ENCODE results near the gene CKM. TPM values are rescaled to one million over a fixed set of nuclear protein-coding genes. Genes with fewer than 3 reads are reported as not detected.

The CKM gene
- total and polyA plus RNA-seq, 2 donors (not counting 1 experiment from before 2014, with no cell fraction given) = not detected

DNA sequence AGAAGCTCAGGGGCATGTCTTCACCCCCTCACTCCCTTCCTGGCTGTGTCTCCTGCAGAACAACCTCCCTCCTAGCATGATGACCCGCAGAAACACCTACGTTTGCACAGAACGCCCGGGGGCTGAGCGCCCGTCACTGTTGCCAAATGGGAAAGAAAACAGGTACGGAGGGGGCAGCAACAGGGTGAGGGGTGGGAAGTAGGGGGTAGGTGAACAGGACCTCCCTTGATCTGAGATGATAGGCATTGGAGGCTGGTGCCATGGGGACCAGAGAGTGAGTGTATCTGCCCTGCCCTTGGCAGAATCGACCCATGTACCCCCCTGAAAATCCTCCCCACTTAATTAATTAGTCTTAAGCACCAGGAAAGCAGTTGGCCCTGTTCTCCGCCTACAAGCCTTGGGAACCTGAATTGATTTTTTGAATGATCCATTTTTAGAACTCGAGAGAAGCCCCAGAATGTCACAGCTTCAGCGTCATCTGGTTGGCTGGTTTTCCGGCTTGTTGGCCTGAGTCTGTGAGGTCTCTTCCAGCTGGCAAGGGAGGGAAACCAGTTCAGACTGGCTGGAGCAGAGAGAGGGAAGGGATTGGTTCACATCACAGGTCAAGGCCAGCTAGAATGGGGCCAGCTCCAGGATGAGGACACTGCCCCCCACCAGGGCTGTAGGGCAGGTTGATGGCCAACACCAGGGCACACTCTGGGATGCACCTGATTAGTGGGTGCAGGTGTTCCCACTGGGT is 28.2 kb downstream of the CKM start:
- H3K36me3 ChIP-seq (ENCODE audit: control insufficient read depth, insufficient read depth, low read length) = peaks cover 1% of the 10 kb centered on the region
- DNase-seq (ENCODE audit: low read depth in 2 of 2) = peak in 1 of 2 donors; percentile 32
- H3K4me2 ChIP-seq (ENCODE audit: extremely low read depth, insufficient read depth, low read length) = no peak overlapping the region
- H4K20me1 ChIP-seq (ENCODE audit: control insufficient read depth, extremely low read depth, insufficient read depth, low read length) = no peaks in the 10 kb centered on the region
- no peaks in the 10 kb centered on the region for H3K9me3 ChIP-seq (ENCODE audit: control insufficient read depth, insufficient read depth, low read depth, low read length)
- H3K4me1 ChIP-seq (ENCODE audit: control insufficient read depth, extremely low read depth, insufficient read depth, low read length) = no peaks in the 10 kb centered on the region
- H3K27me3 ChIP-seq (ENCODE audit: control insufficient read depth, insufficient read depth, low read length) = no peaks in the 10 kb centered on the region
- TF ChIP-seq EZH2 (IDR thresholded peaks at IDR 0.05; ENCODE audit: low read length, missing control alignments) (no peak), CTCF (conservative IDR thresholded peaks at IDR 0.05 in 1 of 2, IDR thresholded peaks at IDR 0.05 in 1 of 2; ENCODE audit: low read depth in 1 of 2, low read length in 2 of 2) (no peak)
- no peak overlapping the region for H2AFZ ChIP-seq (ENCODE audit: low read length)
- H3K27ac ChIP-seq (ENCODE audit: insufficient read depth, low read length) = no peak overlapping the region
- H3K4me3 ChIP-seq (replicated peaks in 1 of 4; ENCODE audit: control extremely low read depth in 1 of 4, insufficient read depth in 1 of 4, low read depth in 3 of 4, low read length in 4 of 4) = no peak overlapping the region
- no peak overlapping the region for H3K9ac ChIP-seq (ENCODE audit: insufficient read depth, low read length)
- no peaks in the 10 kb centered on the region for H3K79me2 ChIP-seq (ENCODE audit: control insufficient read depth, insufficient read depth, low read length)

DNA sequence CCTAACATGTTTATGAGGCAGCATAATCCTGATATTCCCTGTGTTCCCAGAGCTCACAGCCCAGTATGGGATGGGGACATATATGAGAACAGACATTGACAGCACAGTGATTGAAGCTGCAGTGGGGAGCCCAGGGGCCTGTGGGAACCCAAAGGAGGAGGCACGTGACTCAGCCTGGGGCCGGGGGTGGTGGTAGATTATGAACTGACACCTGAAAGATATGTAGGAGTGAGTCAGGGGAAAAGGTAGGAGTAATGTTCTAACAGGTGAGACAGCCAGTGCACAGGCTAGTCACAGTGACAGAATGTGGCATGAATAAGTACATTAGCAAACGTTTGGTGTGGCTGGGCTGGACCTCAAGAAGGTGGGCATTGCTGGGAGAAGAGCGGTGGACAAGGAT is 29.0 kb downstream of the CKM start:
- no peaks in the 10 kb centered on the region for H3K27me3 ChIP-seq (ENCODE audit: control insufficient read depth, insufficient read depth, low read length)
- no peak for TF ChIP-seq CTCF (conservative IDR thresholded peaks at IDR 0.05 in 1 of 2, IDR thresholded peaks at IDR 0.05 in 1 of 2; ENCODE audit: low read depth in 1 of 2, low read length in 2 of 2)
- TF ChIP-seq EZH2 (IDR thresholded peaks at IDR 0.05; ENCODE audit: low read length, missing control alignments) = no peak
- peaks cover 1% of the 10 kb centered on the region for H3K36me3 ChIP-seq (ENCODE audit: control insufficient read depth, insufficient read depth, low read length)
- H3K4me1 ChIP-seq (ENCODE audit: control insufficient read depth, extremely low read depth, insufficient read depth, low read length) = no peaks in the 10 kb centered on the region
- no peak overlapping the region for H3K27ac ChIP-seq (ENCODE audit: insufficient read depth, low read length)
- H3K4me3 ChIP-seq (replicated peaks in 1 of 4; ENCODE audit: control extremely low read depth in 1 of 4, insufficient read depth in 1 of 4, low read depth in 3 of 4, low read length in 4 of 4) = no peak overlapping the region
- no peaks in the 10 kb centered on the region for H3K79me2 ChIP-seq (ENCODE audit: control insufficient read depth, insufficient read depth, low read length)
- no peak overlapping the region for H3K4me2 ChIP-seq (ENCODE audit: extremely low read depth, insufficient read depth, low read length)
- DNase-seq (ENCODE audit: low read depth in 2 of 2) = no peak
- no peak overlapping the region for H3K9ac ChIP-seq (ENCODE audit: insufficient read depth, low read length)
- no peak overlapping the region for H2AFZ ChIP-seq (ENCODE audit: low read length)
- no peaks in the 10 kb centered on the region for H4K20me1 ChIP-seq (ENCODE audit: control insufficient read depth, extremely low read depth, insufficient read depth, low read length)
- no peaks in the 10 kb centered on the region for H3K9me3 ChIP-seq (ENCODE audit: control insufficient read depth, insufficient read depth, low read depth, low read length)

DNA sequence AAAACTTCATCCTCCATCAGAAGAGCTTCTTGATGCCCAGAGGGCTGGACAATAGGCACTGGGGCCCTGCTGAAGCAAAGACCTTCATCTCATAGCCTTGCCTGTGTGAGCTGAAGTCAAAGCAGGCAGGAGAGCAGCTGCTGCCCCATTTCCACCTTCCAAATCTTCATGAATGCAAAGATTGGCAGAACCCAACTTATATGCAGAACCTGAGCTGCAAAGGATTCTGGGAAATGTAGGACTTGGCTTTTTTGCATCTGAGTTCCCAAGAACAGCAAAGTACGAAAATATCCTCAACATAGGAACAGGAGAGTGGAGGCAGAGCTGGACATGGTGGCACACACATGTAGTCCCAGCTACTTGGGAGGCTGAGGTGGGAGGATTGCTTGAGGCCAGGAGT is 30.8 kb downstream of the CKM start:
- no peaks in the 10 kb centered on the region for H4K20me1 ChIP-seq (ENCODE audit: control insufficient read depth, extremely low read depth, insufficient read depth, low read length)
- H3K9ac ChIP-seq (ENCODE audit: insufficient read depth, low read length) = no peak overlapping the region

More for the DNA sequence above, 30.8 kb downstream of the CKM start:
- Histone ChIP-seq H3K27me3 (ENCODE audit: control insufficient read depth, insufficient read depth, low read length) (no peaks in the 10 kb centered on the region), H3K4me2 (ENCODE audit: extremely low read depth, insufficient read depth, low read length) (no peak overlapping the region), H3K4me1 (ENCODE audit: control insufficient read depth, extremely low read depth, insufficient read depth, low read length) (no peaks in the 10 kb centered on the region), H3K79me2 (ENCODE audit: control insufficient read depth, insufficient read depth, low read length) (no peaks in the 10 kb centered on the region), H3K36me3 (ENCODE audit: control insufficient read depth, insufficient read depth, low read length) (peaks cover 1% of the 10 kb centered on the region), H3K4me3 (replicated peaks in 1 of 4; ENCODE audit: control extremely low read depth in 1 of 4, insufficient read depth in 1 of 4, low read depth in 3 of 4, low read length in 4 of 4) (no peak overlapping the region), H3K27ac (ENCODE audit: insufficient read depth, low read length) (no peak overlapping the region), H3K9me3 (ENCODE audit: control insufficient read depth, insufficient read depth, low read depth, low read length) (no peaks in the 10 kb centered on the region), H2AFZ (ENCODE audit: low read length) (no peak overlapping the region)
- TF ChIP-seq EZH2 (IDR thresholded peaks at IDR 0.05; ENCODE audit: low read length, missing control alignments) = no peak
- no peak for TF ChIP-seq CTCF (conservative IDR thresholded peaks at IDR 0.05 in 1 of 2, IDR thresholded peaks at IDR 0.05 in 1 of 2; ENCODE audit: low read depth in 1 of 2, low read length in 2 of 2)
- no peak for DNase-seq (ENCODE audit: low read depth in 2 of 2)

Data from fibroblast of lung (primary cell).